ENCODE data around the gene PHLDB3.

GRCh38 chr19:43461303-43461702 is 43.2 kb downstream of the PHLDB3 start:
- TF ChIP-seq, protein P1, sequence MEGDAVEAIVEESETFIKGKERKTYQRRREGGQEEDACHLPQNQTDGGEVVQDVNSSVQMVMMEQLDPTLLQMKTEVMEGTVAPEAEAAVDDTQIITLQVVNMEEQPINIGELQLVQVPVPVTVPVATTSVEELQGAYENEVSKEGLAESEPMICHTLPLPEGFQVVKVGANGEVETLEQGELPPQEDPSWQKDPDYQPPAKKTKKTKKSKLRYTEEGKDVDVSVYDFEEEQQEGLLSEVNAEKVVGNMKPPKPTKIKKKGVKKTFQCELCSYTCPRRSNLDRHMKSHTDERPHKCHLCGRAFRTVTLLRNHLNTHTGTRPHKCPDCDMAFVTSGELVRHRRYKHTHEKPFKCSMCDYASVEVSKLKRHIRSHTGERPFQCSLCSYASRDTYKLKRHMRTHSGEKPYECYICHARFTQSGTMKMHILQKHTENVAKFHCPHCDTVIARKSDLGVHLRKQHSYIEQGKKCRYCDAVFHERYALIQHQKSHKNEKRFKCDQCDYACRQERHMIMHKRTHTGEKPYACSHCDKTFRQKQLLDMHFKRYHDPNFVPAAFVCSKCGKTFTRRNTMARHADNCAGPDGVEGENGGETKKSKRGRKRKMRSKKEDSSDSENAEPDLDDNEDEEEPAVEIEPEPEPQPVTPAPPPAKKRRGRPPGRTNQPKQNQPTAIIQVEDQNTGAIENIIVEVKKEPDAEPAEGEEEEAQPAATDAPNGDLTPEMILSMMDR (IDR thresholded peaks at IDR 0.05; ENCODE audit: insufficient read depth, low read depth, low read length): no peak
- TF ChIP-seq EZH2 (IDR thresholded peaks at IDR 0.05; ENCODE audit: insufficient read depth, low read length): no peak

All from astrocyte (in vitro differentiated cells and primary cell).